ENCODE data around the gene HIRA.
"Not testable (repeated sequence)": the region's sequence is repeated elsewhere in the genome, so short reads cannot be mapped to it uniquely, and the experiment has no call there.

The HIRA gene

GRCh38 chr22:19463008-19463407, 31.5 kb upstream of the HIRA start:
- DNase-seq (ENCODE audit: low spot score) = no peak

- DNase-seq (ENCODE audit: low spot score) = no peak
These were observed 30.0 kb upstream of the HIRA start for GRCh38 chr22:19461506-19461905.

GRCh38 chr22:19460036-19460435, 28.5 kb upstream of the HIRA start:
- DNase-seq (ENCODE audit: low spot score) = no peak

GRCh38 chr22:19457828-19458428, 26.4 kb upstream of the HIRA start:
- DNase-seq (ENCODE audit: low spot score) = no peak

- DNase-seq (ENCODE audit: low spot score) = no peak
These were observed 25.0 kb upstream of the HIRA start for GRCh38 chr22:19456541-19456940.

GRCh38 chr22:19455585-19456370, 24.2 kb upstream of the HIRA start:
- no peak for DNase-seq (ENCODE audit: low spot score)

GRCh38 chr22:19455033-19455432, 23.5 kb upstream of the HIRA start:
- DNase-seq (ENCODE audit: low spot score) = no peak

GRCh38 chr22:19454156-19454555, 22.6 kb upstream of the HIRA start:
- DNase-seq (ENCODE audit: low spot score) = no peak

- no peak for DNase-seq (ENCODE audit: low spot score)
These were observed 22.2 kb upstream of the HIRA start for GRCh38 chr22:19453718-19454117.

GRCh38 chr22:19451570-19451969, 20.0 kb upstream of the HIRA start:
- no peak for DNase-seq (ENCODE audit: low spot score)

GRCh38 chr22:19450363-19451175, 19.0 kb upstream of the HIRA start:
- no peak for DNase-seq (ENCODE audit: low spot score)

GRCh38 chr22:19449422-19449767, 17.9 kb upstream of the HIRA start:
- DNase-seq (ENCODE audit: low spot score) = no peak

- no peak for DNase-seq (ENCODE audit: low spot score)
These were observed 17.3 kb upstream of the HIRA start for GRCh38 chr22:19448739-19449421.

- peak; percentile 71 for DNase-seq (ENCODE audit: low spot score)
These were observed 16.6 kb upstream of the HIRA start for GRCh38 chr22:19448076-19448607.

- peak; percentile 97 for DNase-seq (ENCODE audit: low spot score)
These were observed 16.0 kb upstream of the HIRA start, which contains the start of gene C22orf39 for GRCh38 chr22:19447330-19448075. TSS of gene C22orf39 (minus strand) at chr22:19447711. CDS start at chr22:19447688, 23 bp downstream.

- no peak for DNase-seq (ENCODE audit: low spot score)
These were observed 15.2 kb upstream of the HIRA start for GRCh38 chr22:19446603-19447329.

GRCh38 chr22:19445279-19445982, 13.9 kb upstream of the HIRA start:
- not testable (repeated sequence) for DNase-seq (ENCODE audit: low spot score)

GRCh38 chr22:19443544-19444211, 12.1 kb upstream of the HIRA start:
- no peak for DNase-seq (ENCODE audit: low spot score)

GRCh38 chr22:19442166-19442565, 10.6 kb upstream of the HIRA start:
- DNase-seq (ENCODE audit: low spot score) = no peak
